HAP-1 (cell line): Measurements from ENCODE around the gene ATP13A1.
"Not testable (repeated sequence)": the region's sequence is repeated elsewhere in the genome, so short reads cannot be mapped to it uniquely, and the experiment has no call there.

Experiments used
- DNase-seq, 2 experiments: peaks; one replicate each; pipeline ENCODE4 v3.0.0-alpha.2; 2016 to 2020; ENCODE audit warnings: low spot score in 2 of 2
- H3K27me3 ChIP-seq: fragments of 250-450 bp; sonication (Bioruptor Pico); 2 replicates; pipeline ENCODE4 v1.5.1; 2020; ENCODE audit warnings: low read depth, mild to moderate bottlenecking, moderate library complexity
- H3K36me3 ChIP-seq: fragments of 250-450 bp; sonication (Bioruptor Pico); replicated peaks from 2 replicates; pipeline ENCODE4 v1.5.1; 2020; ENCODE audit warnings: mild to moderate bottlenecking
- H3K4me1 ChIP-seq: fragments of 250-450 bp; sonication (Bioruptor Pico); 2 replicates; pipeline ENCODE4 v1.5.1; 2020; ENCODE audit warnings: mild to moderate bottlenecking
- H3K4me3 ChIP-seq: fragments of 250-450 bp; sonication (Bioruptor Pico); 2 replicates; pipeline ENCODE4 v1.5.1; 2020; ENCODE audit warnings: mild to moderate bottlenecking, moderate library complexity
- H3K9me3 ChIP-seq: fragments of 250-450 bp; sonication (Bioruptor Pico); 2 replicates; pipeline ENCODE4 v1.5.1; 2020; ENCODE audit warnings: mild to moderate bottlenecking, moderate library complexity
- in situ Hi-C: fragments of 300-500 bp; cut with MboI; formaldehyde crosslinking; loops from 3 replicates; pipeline ENCODE4 v1.14.3; 2020; ENCODE audit warnings: low sequenced_read_pairs, inconsistent platforms, mixed read lengths

The ATP13A1 gene

GRCh38 chr19:19679176-19680073 is 15.9 kb upstream of the ATP13A1 start:
- H3K9me3 ChIP-seq, result peaks cover 16% of the 10 kb centered on the region
- H3K27me3 ChIP-seq, result no peaks in the 10 kb centered on the region
- in situ Hi-C loops, result no loop called here
- H3K4me3 ChIP-seq, result no peak overlapping the region
- no peak for DNase-seq
- H3K4me1 ChIP-seq, result no peaks in the 10 kb centered on the region
- H3K36me3 ChIP-seq, result peaks cover 48% of the 10 kb centered on the region

- Histone ChIP-seq H3K36me3 (peaks cover 59% of the 10 kb centered on the region), H3K27me3 (no peaks in the 10 kb centered on the region), H3K4me1 (no peaks in the 10 kb centered on the region), H3K4me3 (no peak overlapping the region), H3K9me3 (peaks cover 20% of the 10 kb centered on the region)
- in situ Hi-C loops, result no loop called here
- DNase-seq, result no peak
These were observed 14.1 kb upstream of the ATP13A1 start for GRCh38 chr19:19677579-19677978.

GRCh38 chr19:19674315-19674714 is 10.8 kb upstream of the ATP13A1 start:
- H3K36me3 ChIP-seq, result peaks cover 51% of the 10 kb centered on the region
- H3K4me3 ChIP-seq, result no peak overlapping the region
- in situ Hi-C loops, result no loop called here
- H3K9me3 ChIP-seq, result peaks cover 15% of the 10 kb centered on the region
- no peak for DNase-seq
- no peaks in the 10 kb centered on the region; the same call in none of the 2 replicates for H3K4me1 ChIP-seq
- no peaks in the 10 kb centered on the region for H3K27me3 ChIP-seq

- Histone ChIP-seq H3K36me3 (peaks cover 36% of the 10 kb centered on the region), H3K9me3 (peaks cover 10% of the 10 kb centered on the region), H3K4me1 (peaks cover 4% of the 10 kb centered on the region), H3K27me3 (no peaks in the 10 kb centered on the region), H3K4me3 (no peak overlapping the region)
- no peak for DNase-seq
- in situ Hi-C loops, result no loop called here
These were observed 9.3 kb upstream of the ATP13A1 start for GRCh38 chr19:19672816-19673215.

GRCh38 chr19:19670070-19670551 is 6.6 kb upstream of the ATP13A1 start:
- in situ Hi-C loops, result no loop called here
- peak; percentile 9 to 25 for DNase-seq
- Histone ChIP-seq H3K36me3 (peaks cover 19% of the 10 kb centered on the region), H3K27me3 (no peaks in the 10 kb centered on the region), H3K9me3 (peaks cover 4% of the 10 kb centered on the region; the same call in 1 of the 2 replicates), H3K4me1 (peaks cover 4% of the 10 kb centered on the region), H3K4me3 (peak overlapping the region; percentile 96)

- Histone ChIP-seq H3K9me3 (no peaks in the 10 kb centered on the region), H3K36me3 (peaks cover 8% of the 10 kb centered on the region), H3K27me3 (no peaks in the 10 kb centered on the region), H3K4me3 (peak within 1 kb of the TSS; percentile 96), H3K4me1 (peaks cover 4% of the 10 kb centered on the region)
- in situ Hi-C loops, result loop anchor here (5.0 kb wide), 1 partner anchor 109 kb away; no protein-coding TSS in a partner anchor
- peak; percentile 90 to 98 for DNase-seq
These were observed 4.9 kb upstream of the ATP13A1 start, which contains the start of gene ZNF101 for GRCh38 chr19:19668230-19669012. Gene ZNF101 (plus strand): TSS chr19:19668839. CDS start chr19:19668964, 125 bp downstream.

GRCh38 chr19:19665420-19665948 is 2.0 kb upstream of the ATP13A1 start:
- in situ Hi-C loops, result loop anchor here (5.0 kb wide), 1 partner anchor 112 kb away; no protein-coding TSS in a partner anchor
- H3K4me1 ChIP-seq, result peaks cover 11% of the 10 kb centered on the region
- not testable (repeated sequence) for H3K36me3 ChIP-seq, H3K4me3 ChIP-seq, DNase-seq, H3K9me3 ChIP-seq, H3K27me3 ChIP-seq

- Histone ChIP-seq H3K4me3 (peak overlapping the region; percentile 84), H3K27me3 (no peaks in the 10 kb centered on the region), H3K9me3 (no peaks in the 10 kb centered on the region), H3K4me1 (peaks cover 7% of the 10 kb centered on the region), H3K36me3 (peaks cover 30% of the 10 kb centered on the region)
- DNase-seq, result peak in 1 of 2 experiments; percentile 5
- in situ Hi-C loops, result no loop called here
These were observed 613 bp downstream of the ATP13A1 start for GRCh38 chr19:19662871-19663255.

GRCh38 chr19:19662344-19662743 is 1.1 kb downstream of the ATP13A1 start:
- in situ Hi-C loops, result no loop called here

GRCh38 chr19:19661675-19662251 is 1.7 kb downstream of the ATP13A1 start:
- H3K9me3 ChIP-seq, result no peaks in the 10 kb centered on the region
- no peaks in the 10 kb centered on the region for H3K27me3 ChIP-seq
- in situ Hi-C loops, result no loop called here
- peak; percentile 64 to 70 for DNase-seq
- peaks cover 40% of the 10 kb centered on the region for H3K36me3 ChIP-seq
- H3K4me3 ChIP-seq, result peak overlapping the region; percentile 84; the same call in 1 of the 2 replicates
- H3K4me1 ChIP-seq, result peaks cover 7% of the 10 kb centered on the region

More at GRCh38 chr19:19662344-19662743, 1.1 kb downstream of the ATP13A1 start:
- Histone ChIP-seq H3K36me3 (peaks cover 34% of the 10 kb centered on the region), H3K9me3 (no peaks in the 10 kb centered on the region), H3K27me3 (no peaks in the 10 kb centered on the region), H3K4me1 (peaks cover 7% of the 10 kb centered on the region), H3K4me3 (peak overlapping the region; percentile 84)
- peak in 1 of 2 experiments; percentile 8 for DNase-seq

GRCh38 chr19:19661141-19661674 is 2.3 kb downstream of the ATP13A1 start:
- in situ Hi-C loops, result no loop called here
- Histone ChIP-seq H3K4me3 (no peak overlapping the region; the same call in 1 of the 2 replicates), H3K36me3 (peaks cover 46% of the 10 kb centered on the region), H3K27me3 (no peaks in the 10 kb centered on the region), H3K4me1 (peaks cover 7% of the 10 kb centered on the region), H3K9me3 (no peaks in the 10 kb centered on the region)
- DNase-seq, result no peak

GRCh38 chr19:19659646-19660245 is 3.7 kb downstream of the ATP13A1 start:
- Histone ChIP-seq H3K9me3 (no peaks in the 10 kb centered on the region), H3K4me1 (peaks cover 7% of the 10 kb centered on the region), H3K4me3 (no peak overlapping the region), H3K27me3 (no peaks in the 10 kb centered on the region), H3K36me3 (peaks cover 60% of the 10 kb centered on the region)
- DNase-seq, result no peak
- in situ Hi-C loops, result no loop called here
